ENCODE measurements around the gene HOXC4.
"Not testable (repeated sequence)": the region's sequence is repeated elsewhere in the genome, so short reads cannot be mapped to it uniquely, and the experiment has no call there.

DNA sequence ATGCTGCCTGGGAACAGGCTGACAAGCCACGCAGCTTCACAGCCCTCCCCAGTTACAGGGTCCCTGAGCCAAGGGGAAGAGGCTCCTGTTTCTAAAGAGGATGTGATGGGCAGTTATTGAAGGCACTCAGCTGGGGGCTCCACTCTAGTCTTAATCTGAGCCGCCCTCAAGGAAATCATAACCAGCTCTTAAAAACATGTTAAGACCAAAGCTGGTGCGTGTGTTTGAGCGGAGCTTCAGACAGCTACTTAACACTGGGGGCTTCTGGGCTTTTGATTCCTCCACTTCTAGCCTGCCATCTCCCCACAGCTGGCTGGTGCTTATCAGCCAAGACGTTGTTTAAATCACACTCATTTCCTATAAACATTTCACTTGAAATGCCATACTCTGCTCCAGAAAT is 42.3 kb downstream of the HOXC4 start:
- TF ChIP-seq, protein P1, sequence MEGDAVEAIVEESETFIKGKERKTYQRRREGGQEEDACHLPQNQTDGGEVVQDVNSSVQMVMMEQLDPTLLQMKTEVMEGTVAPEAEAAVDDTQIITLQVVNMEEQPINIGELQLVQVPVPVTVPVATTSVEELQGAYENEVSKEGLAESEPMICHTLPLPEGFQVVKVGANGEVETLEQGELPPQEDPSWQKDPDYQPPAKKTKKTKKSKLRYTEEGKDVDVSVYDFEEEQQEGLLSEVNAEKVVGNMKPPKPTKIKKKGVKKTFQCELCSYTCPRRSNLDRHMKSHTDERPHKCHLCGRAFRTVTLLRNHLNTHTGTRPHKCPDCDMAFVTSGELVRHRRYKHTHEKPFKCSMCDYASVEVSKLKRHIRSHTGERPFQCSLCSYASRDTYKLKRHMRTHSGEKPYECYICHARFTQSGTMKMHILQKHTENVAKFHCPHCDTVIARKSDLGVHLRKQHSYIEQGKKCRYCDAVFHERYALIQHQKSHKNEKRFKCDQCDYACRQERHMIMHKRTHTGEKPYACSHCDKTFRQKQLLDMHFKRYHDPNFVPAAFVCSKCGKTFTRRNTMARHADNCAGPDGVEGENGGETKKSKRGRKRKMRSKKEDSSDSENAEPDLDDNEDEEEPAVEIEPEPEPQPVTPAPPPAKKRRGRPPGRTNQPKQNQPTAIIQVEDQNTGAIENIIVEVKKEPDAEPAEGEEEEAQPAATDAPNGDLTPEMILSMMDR (IDR thresholded peaks at IDR 0.05), result not testable (repeated sequence)
- not testable (repeated sequence) for TF ChIP-seq POLR2A (IDR thresholded peaks at IDR 0.05; ENCODE audit: low read depth)
